AG04450 (cell line): ENCODE results near the gene AK9. TPM values are rescaled to one million over a fixed set of nuclear protein-coding genes. Genes with fewer than 3 reads are reported as not detected.
A peak's percentile ranks its signal among the peaks of the same experiment; 100 is the strongest.

Experiments
- CTCF ChIA-PET: fragments of 300-600, 350-600 bp; formaldehyde crosslinking; extraction: SDS; loops from one replicate; lab custom pipeline; 2022; ENCODE audit warnings: antibody characterized with exemption, inconsistent platforms; lab: Charles Lee
- POLR2A ChIA-PET: fragments of 350-600 bp; formaldehyde crosslinking; extraction: SDS; loops from one replicate; lab custom pipeline; 2021; ENCODE audit warnings: antibody characterized with exemption, inconsistent platforms; lab: Yijun Ruan, JAX
- DNase-seq: peaks from one replicate; pipeline ENCODE4 v3.0.0-alpha.2; 2011; ENCODE audit warnings: low read depth, low spot score
- H3K27ac ChIP-seq: one replicate; pipeline ENCODE4 v1.5.1; 2012; ENCODE audit warnings: low read depth, low read length, control low read depth
- H3K27me3 ChIP-seq: one replicate; pipeline ENCODE4 v1.6.0; 2012; ENCODE audit warnings: low read length; ENCODE audit not compliant: control insufficient read depth, insufficient read depth
- H3K4me3 ChIP-seq: 2 replicates; pipeline ENCODE4 v1.5.1; 2011; ENCODE audit warnings: mild to moderate bottlenecking, low read depth, low read length, control low read depth
- H3K9me3 ChIP-seq: 2 replicates; pipeline ENCODE4 v1.5.1; 2012; ENCODE audit warnings: low read length; ENCODE audit not compliant: control insufficient read depth, insufficient read depth
- polyA plus RNA-seq: library from polyadenylated mRNA; depleted of rRNA; stranded (reverse); fragments of >200 nt; gene quantifications from 2 replicates; pipeline ENCODE4 v1.2.3, GENCODE V29; 2011
- TF ChIP-seq, protein P1 (sequence below): IDR thresholded peaks from 2 replicates; pipeline ENCODE4 v1.5.1; 2011; ENCODE audit warnings: low read depth, low read length, control low read depth, inconsistent platforms

The AK9 gene
- polyA plus RNA-seq, 1 experiment = 3.6 TPM

DNA sequence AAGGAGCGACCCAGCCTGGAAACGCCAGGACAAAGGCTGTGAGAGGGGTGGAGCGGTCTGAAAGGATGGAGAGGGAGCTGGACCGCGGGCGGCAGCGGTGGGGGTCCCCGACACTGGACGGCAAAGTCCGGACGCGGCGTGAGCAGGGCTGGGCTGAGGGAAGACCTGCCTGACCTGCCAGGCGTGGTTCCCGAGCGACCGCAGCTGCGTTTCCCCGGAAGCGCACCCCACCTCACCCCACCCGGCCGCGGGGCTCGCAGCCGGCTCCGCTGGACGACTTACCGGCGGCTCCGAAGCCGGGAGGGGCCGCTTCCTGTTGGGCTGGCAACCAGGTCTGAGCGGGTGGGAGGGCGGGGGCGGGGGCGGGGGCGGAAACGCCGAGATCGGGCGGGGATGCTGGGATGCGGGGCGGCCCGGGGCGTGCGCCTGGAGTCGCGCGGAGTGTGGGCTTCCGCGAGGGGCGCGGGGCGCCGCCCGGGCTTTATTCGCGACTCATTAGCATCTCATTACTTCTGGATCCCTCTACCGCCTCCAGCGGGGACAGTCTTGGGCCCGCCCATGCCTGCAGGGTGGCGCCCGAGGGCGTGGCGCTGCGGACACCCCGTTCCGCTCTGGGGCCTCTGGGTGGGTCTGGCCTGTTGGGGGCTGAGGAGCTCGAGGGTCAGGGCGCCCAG is 235.4 kb downstream of the AK9 start, which contains the start of gene MICAL1:
MICAL1 (minus strand) TSS at position 336 of the 674 bp plus-strand sequence. CDS start 1,576 bp downstream, outside the sequence.
- no peak for DNase-seq
- CTCF ChIA-PET = interaction anchor here (0.6 to 1.5 kb wide), 4 partner anchors 13 to 268 kb away, joined by 3 to 7 read pairs (median 4); partner anchors contain the start of gene SMPD2
- POLR2A ChIA-PET = interaction anchor here (1.4 to 1.5 kb wide), 2 partner anchors 13 to 15 kb away, joined by 3 to 4 read pairs; partner anchors contain the start of genes PPIL6 and SMPD2

DNA sequence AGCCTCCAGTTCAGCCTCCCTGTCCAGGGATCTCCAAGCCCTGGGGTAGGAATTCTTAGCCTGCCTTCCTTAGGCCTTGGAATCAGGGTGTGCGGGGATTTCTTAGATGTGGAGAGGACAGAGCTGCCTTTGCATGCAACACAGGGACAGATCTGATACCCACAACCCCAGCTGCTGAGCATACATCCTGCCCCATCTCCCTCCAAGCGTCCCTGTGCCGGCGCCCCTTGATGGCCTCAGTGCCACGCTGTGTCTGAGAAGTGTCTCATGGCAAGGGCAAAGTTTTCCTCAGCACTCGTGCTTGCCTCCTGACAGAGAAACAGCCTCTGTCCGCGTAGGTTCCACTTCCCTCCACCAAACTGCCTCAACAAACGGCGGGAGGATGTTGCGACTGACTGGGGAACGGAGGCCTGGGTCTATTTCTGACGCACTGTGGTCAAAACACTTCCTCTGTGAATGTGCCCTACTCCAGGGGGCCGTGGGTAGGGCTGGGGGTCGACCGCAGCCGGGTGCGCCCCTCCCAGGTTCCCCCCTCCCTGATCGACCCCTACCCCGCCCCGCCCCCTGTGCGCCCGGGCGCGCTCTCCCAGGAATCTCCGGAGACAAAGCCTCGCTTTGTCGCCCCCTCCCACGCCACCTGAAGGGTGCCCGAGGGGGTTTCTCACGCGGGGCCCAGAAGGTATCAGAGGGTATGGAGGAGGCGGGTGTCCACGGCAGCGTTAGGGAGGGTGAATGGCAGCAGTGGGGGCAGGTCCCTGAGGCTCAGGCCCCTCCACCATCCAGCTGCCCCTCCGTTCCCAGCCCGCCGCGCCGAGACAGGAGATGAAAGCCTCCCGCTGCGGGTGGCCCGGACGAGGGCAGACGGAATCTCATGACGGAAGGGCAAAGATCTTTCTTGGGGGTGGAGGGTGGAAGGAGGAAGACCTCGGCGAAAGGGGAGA is 236.2 kb downstream of the AK9 start:
- ChIA-PET CTCF (interaction anchor here (0.7 to 1.2 kb wide), 2 partner anchors 14 to 267 kb away, joined by 4 to 7 read pairs; no protein-coding TSS in a partner anchor), POLR2A (interaction anchor here (0.6 to 1.4 kb wide), 2 partner anchors 11 to 14 kb away, joined by 4 read pairs; partner anchors contain the start of genes PPIL6 and SMPD2)
- peak overlapping the region; percentile 39 for H3K27ac ChIP-seq
- TF ChIP-seq, protein P1, sequence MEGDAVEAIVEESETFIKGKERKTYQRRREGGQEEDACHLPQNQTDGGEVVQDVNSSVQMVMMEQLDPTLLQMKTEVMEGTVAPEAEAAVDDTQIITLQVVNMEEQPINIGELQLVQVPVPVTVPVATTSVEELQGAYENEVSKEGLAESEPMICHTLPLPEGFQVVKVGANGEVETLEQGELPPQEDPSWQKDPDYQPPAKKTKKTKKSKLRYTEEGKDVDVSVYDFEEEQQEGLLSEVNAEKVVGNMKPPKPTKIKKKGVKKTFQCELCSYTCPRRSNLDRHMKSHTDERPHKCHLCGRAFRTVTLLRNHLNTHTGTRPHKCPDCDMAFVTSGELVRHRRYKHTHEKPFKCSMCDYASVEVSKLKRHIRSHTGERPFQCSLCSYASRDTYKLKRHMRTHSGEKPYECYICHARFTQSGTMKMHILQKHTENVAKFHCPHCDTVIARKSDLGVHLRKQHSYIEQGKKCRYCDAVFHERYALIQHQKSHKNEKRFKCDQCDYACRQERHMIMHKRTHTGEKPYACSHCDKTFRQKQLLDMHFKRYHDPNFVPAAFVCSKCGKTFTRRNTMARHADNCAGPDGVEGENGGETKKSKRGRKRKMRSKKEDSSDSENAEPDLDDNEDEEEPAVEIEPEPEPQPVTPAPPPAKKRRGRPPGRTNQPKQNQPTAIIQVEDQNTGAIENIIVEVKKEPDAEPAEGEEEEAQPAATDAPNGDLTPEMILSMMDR = no peak
- H3K9me3 ChIP-seq = no peaks in the 10 kb centered on the region; the same call in 1 of the 2 replicates
- no peaks in the 10 kb centered on the region for H3K27me3 ChIP-seq
- no peak for DNase-seq
- peak overlapping the region; percentile 91 for H3K4me3 ChIP-seq

More for the DNA sequence above, 235.4 kb downstream of the AK9 start, which contains the start of gene MICAL1:
- Histone ChIP-seq H3K4me3 (peak within 1 kb of the TSS; percentile 91), H3K27ac (peak within 1 kb of the TSS; percentile 39), H3K27me3 (no peaks in the 10 kb centered on the region), H3K9me3 (no peaks in the 10 kb centered on the region; the same call in 1 of the 2 replicates)
- TF ChIP-seq, protein P1 = peak; percentile 42

DNA sequence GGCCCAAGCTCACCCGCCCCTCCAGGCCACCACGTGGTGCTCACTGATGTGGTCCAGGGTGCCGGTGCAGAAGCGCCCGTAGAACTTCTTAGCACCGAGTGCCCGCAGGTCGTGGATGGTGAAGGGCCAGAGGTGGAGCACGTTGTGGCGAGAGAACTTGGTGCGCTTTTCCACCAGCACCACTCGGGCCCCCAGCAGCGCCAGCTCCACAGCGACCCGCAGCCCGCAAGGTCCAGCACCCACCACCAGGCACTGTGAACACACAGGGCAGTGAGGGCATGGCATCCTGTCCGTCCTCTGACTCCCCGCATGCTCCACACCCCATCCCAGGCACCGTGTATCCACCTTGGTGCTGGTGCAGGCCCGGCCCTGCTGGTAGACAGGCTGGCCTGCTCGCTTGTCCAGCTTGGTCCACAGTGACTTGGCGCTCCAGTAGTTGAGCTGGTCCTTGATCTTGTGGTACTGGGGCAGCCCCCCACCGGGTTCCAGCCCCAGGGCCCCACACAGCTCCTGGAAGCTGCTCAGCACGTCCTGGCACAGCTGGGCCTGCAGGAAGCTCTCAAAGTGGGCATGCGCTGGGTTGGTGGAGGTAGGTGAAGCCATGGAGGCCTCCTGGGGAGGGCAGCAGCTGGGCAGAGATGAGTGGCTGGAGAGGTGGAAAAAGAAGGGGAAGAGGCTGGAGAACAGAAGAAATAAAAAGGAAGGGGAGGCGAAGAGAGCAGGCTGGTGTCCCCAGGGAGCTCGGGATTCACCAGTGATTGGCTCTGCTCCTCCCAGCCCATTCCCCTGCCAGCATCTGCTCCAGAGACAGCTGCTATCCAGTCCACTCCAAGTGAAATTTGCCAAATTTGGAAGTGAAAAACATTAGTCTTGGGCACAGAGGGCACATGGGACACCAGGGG is 237.2 kb downstream of the AK9 start:
- no peak overlapping the region for H3K27ac ChIP-seq
- ChIA-PET CTCF (no interaction called here), POLR2A (interaction anchor here (0.6 kb wide), 1 partner anchor 11 kb away, joined by 4 read pairs; no protein-coding TSS in a partner anchor)
- no peak for DNase-seq
- H3K9me3 ChIP-seq = no peaks in the 10 kb centered on the region; the same call in 1 of the 2 replicates
- TF ChIP-seq, protein P1 = no peak
- H3K27me3 ChIP-seq = no peaks in the 10 kb centered on the region
- H3K4me3 ChIP-seq = peak overlapping the region; percentile 91

DNA sequence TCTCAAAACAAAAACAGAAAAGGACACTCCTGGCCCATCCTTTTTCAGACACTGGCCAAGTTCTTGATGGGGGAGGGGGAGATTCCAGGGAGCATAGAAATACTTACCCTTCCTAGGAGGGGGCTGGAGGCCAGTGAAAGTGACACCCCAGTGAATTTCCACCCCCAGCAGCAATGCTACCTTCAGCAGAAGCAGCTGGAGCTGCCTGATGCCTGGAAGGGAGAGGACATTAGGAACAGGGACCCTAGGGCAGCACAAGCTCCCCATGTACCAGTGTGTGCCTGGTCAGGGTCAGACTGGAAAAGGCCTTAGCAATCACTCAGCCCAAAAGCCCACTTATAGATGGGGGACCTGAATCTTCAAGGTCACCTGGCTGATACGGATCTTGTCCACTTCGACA is 237.8 kb downstream of the AK9 start:
- no peak overlapping the region for H3K4me3 ChIP-seq
- POLR2A ChIA-PET = no interaction called here

More for the DNA sequence above, 237.8 kb downstream of the AK9 start:
- TF ChIP-seq, protein P1 = no peak
- no peaks in the 10 kb centered on the region; the same call in 1 of the 2 replicates for H3K9me3 ChIP-seq
- no peak for DNase-seq
- H3K27me3 ChIP-seq = no peaks in the 10 kb centered on the region
- CTCF ChIA-PET = interaction anchor here (0.9 kb wide), 1 partner anchor 13 kb away, joined by 4 read pairs; the partner anchor contains the start of genes PPIL6 and SMPD2
- H3K27ac ChIP-seq = no peak overlapping the region
